Measurements from ENCODE around the gene AIPL1.

DNA sequence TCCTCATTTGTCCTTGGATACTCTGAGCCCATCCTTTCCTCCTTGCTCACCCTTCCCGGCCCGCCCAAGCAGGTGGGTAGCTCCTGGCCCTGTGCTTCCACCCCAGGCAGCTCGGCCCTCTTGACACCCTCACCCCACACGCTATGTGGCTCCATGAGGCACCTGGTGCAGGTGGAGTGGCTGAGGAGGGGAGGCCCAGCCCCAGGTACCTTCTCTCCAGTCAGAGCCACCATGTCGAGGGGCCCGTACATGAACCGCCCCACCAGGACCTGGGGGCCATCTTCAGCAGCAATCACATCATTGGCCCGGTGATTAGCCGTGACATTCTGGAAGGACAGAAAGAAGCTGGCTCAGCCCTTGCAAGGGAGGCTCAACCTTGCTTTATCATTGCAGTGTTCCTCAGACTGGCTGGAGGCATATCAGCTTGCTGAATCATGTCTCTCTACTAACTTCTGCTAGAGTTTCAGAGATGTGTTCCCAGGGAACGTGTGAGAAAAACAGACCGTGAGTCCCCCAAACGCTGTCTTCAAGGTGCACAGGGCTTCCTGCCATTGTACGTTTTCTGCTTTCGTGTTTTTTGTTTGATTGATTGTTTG lies 29.6 kb upstream of the AIPL1 start:
- TF ChIP-seq CTCF (IDR thresholded peaks at IDR 0.05 in 4 of 5, conservative IDR thresholded peaks at IDR 0.05 in 1 of 5) (no peak), POLR2A (IDR thresholded peaks at IDR 0.05) (no peak)
